GM23248 (cell line): ENCODE results near the gene CREB5. TPM values are rescaled to one million over a fixed set of nuclear protein-coding genes. Genes with fewer than 3 reads are reported as not detected.

Source experiments
- DNase-seq: peaks from one replicate; pipeline ENCODE4 v3.0.0-alpha.2; 2015
- H2AFZ ChIP-seq: fragments of 200-600 bp; sonication (generic); 2 replicates; pipeline ENCODE4 v1.6.1; 2016; ENCODE audit warnings: antibody characterized with exemption
- H3F3A ChIP-seq: fragments of 200-600 bp; sonication (generic); 2 replicates; pipeline ENCODE4 v1.6.1; 2016; ENCODE audit warnings: mild to moderate bottlenecking, antibody characterized with exemption, mixed run types; ENCODE audit not compliant: insufficient read depth
- H3K27ac ChIP-seq: fragments of 200-600 bp; sonication (generic); 2 replicates; pipeline ENCODE4 v1.5.1; 2016; ENCODE audit warnings: mild to moderate bottlenecking
- H3K27me3 ChIP-seq: fragments of 200-600 bp; sonication (generic); replicated peaks from 2 replicates; pipeline ENCODE4 v1.6.1; 2016; ENCODE audit warnings: mild to moderate bottlenecking; ENCODE audit not compliant: insufficient read depth
- H3K36me3 ChIP-seq: fragments of 200-600 bp; sonication (generic); 2 replicates; pipeline ENCODE4 v1.6.1; 2016; ENCODE audit warnings: low read depth, mild to moderate bottlenecking
- H3K4me1 ChIP-seq: fragments of 200-600 bp; sonication (generic); 2 replicates; pipeline ENCODE4 v1.6.1; 2016; ENCODE audit warnings: mild to moderate bottlenecking; ENCODE audit not compliant: insufficient read depth
- H3K4me2 ChIP-seq: fragments of 200-600 bp; sonication (generic); one replicate; pipeline ENCODE4 v1.6.1; 2016; ENCODE audit warnings: mild to moderate bottlenecking; ENCODE audit not compliant: unreplicated experiment
- H3K4me3 ChIP-seq: fragments of 200-600 bp; sonication (generic); 2 replicates; pipeline ENCODE4 v1.5.1; 2016; ENCODE audit warnings: mild to moderate bottlenecking
- H3K79me2 ChIP-seq: fragments of 200-600 bp; sonication (generic); 2 replicates; pipeline ENCODE4 v1.6.1; 2016; ENCODE audit warnings: mild to moderate bottlenecking; ENCODE audit not compliant: insufficient read depth
- H3K9ac ChIP-seq: fragments of 200-600 bp; sonication (generic); 2 replicates; pipeline ENCODE4 v1.6.1; 2016; ENCODE audit warnings: mild to moderate bottlenecking
- H3K9me2 ChIP-seq: fragments of 200-600 bp; sonication (generic); 2 replicates; pipeline ENCODE4 v1.6.1; 2016; ENCODE audit warnings: mixed run types, mild to moderate bottlenecking, moderate library complexity; ENCODE audit not compliant: insufficient read depth
- H3K9me3 ChIP-seq: fragments of 200-600 bp; sonication (generic); one replicate; pipeline ENCODE4 v1.6.1; 2017; ENCODE audit warnings: low read depth
- H4K20me1 ChIP-seq: fragments of 200-600 bp; sonication (generic); 2 replicates; pipeline ENCODE4 v1.6.0; 2016; ENCODE audit not compliant: insufficient read depth
- EZH2 ChIP-seq: fragments of 200-600 bp; sonication (generic); IDR thresholded peaks from 2 replicates; pipeline ENCODE4 v1.6.1; 2018; ENCODE audit warnings: antibody characterized with exemption, mild to moderate bottlenecking; ENCODE audit not compliant: insufficient read depth, poor library complexity, severe bottlenecking
- EZH2phosphoT487 ChIP-seq: fragments of 200-600 bp; sonication (generic); IDR thresholded peaks from 2 replicates; pipeline ENCODE4 v1.6.1; 2018; ENCODE audit warnings: antibody characterized with exemption, moderate library complexity, mild to moderate bottlenecking, low read depth; ENCODE audit not compliant: insufficient read depth
- WGBS, 2 experiments: methylation state at CpG; one replicate each; pipeline ENCODE4 v1.1.6; 2015 to 2017; ENCODE audit warnings: low lambda C conversion rate in 2 of 2, low coverage in 1 of 2; ENCODE audit errors: missing lambda C conversion rate in 2 of 2; 5-methylcytosine and 5-hydroxymethylcytosine counted together
- in situ Hi-C: fragments of 300-500 bp; cut with MboI; formaldehyde crosslinking; loops from 2 replicates; pipeline ENCODE4 v1.15.0; 2020
- polyA plus RNA-seq: library from polyadenylated mRNA; unstranded; fragments of >200 nt; fragmentation: Nextera tagmentation; extraction: Ambion mirVana; gene quantifications from 2 replicates; pipeline ENCODE4 v1.2.1, GENCODE V29; 2016
- total RNA-seq: library from RNA; depleted of rRNA; stranded (reverse); fragments of >200 nt; shearing (Covaris generic); gene quantifications from 2 replicates; pipeline ENCODE4 v1.2.3, GENCODE V29; 2014

CREB5 gene
- total and polyA plus RNA-seq, 2 experiments from 2014 or later, result 13.6 to 19.2 TPM

DNA sequence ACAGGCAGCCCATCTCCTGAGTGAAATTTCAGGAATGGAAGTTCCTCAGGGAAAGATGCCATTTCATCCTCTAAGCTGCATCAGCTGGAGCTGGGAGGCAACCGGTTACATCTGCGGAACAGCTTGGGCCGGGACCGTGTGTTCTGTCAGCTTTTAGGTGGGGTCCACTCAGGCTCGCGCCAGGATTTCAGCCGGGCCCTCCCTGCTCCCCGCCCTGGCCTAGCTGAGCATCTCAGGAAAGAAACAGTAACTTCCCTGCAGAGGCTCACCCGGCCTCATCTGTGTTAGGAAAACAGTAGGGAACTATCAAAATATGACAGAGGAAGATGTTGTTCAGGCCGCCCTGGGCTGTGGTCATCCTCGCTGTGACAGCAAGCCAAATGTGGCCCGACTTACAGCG is 435.4 kb downstream of the CREB5 start:
- H3K4me1 ChIP-seq, result peaks cover 6% of the 10 kb centered on the region
- H3K9ac ChIP-seq, result 0 out of 2 replicates have a peak overlapping the region, but pooled peaks have one; percentile 3
- H3K9me2 ChIP-seq, result no peaks in the 10 kb centered on the region; the same call in 1 of the 2 replicates
- no peak for TF ChIP-seq EZH2phosphoT487
- TF ChIP-seq EZH2, result no peak
- no peak overlapping the region for H3K27ac ChIP-seq
- H3K79me2 ChIP-seq, result no peaks in the 10 kb centered on the region
- DNase-seq, result peak; percentile 46
- H3K36me3 ChIP-seq, result no peaks in the 10 kb centered on the region
- no peaks in the 10 kb centered on the region for H3K9me3 ChIP-seq
- in situ Hi-C loops, result no loop called here
- no peaks in the 10 kb centered on the region for H4K20me1 ChIP-seq
- H3F3A ChIP-seq, result peaks cover 1% of the 10 kb centered on the region; the same call in 1 of the 2 replicates
- no peaks in the 10 kb centered on the region for H3K27me3 ChIP-seq
- 24 to 25% methylated on average over 13 of the region's 13 CpGs for WGBS, 2 experiments
- H2AFZ ChIP-seq, result peak overlapping the region; percentile 63
- no peak overlapping the region for H3K4me2 ChIP-seq
- H3K4me3 ChIP-seq, result no peak overlapping the region

DNA sequence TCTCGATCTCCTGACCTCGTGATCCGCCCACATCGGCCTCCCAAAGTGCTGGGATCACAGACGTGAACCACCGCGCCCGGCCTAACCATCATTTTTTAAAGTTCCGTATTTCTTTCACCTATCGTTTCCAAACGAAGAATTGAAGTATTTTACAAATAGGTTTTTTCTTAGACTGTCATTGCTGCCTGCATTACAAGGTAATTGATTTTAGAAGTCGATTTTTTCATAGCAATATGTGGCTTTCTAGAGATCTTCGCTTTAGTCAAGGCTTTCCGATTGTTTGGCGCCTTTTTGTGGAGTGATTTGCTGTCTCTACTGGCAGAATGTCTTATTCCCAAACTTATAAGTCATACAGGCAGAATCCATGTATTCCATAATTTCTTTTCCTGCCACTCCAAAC is 436.6 kb downstream of the CREB5 start:
- no peak overlapping the region for H2AFZ ChIP-seq

DNA sequence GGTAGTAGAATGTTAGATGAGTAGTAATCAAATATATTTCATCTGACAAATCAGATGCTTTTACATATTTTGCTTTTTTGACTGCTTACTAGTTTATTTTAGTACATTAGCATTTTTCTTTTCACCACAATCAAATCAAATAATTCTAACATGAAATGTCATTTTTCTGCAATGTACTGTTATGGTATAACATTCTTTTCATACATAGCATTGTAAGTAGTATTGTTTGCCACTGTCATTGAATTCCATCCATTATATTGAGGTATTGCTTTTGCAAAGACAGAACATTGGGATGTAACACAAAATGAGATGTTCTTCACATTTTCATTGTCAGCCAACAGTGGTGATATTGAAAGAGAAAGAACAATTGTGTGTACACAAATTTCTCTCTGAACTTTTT is 438.4 kb downstream of the CREB5 start:
- no peak for DNase-seq
- H3K27me3 ChIP-seq, result no peaks in the 10 kb centered on the region
- in situ Hi-C loops, result loop anchor here (10.0 kb wide), 1 partner anchor 456 kb away; no protein-coding TSS in a partner anchor
- no peak overlapping the region for H3K27ac ChIP-seq
- H3K9me2 ChIP-seq, result no peaks in the 10 kb centered on the region; the same call in 1 of the 2 replicates
- no peak overlapping the region for H3K4me3 ChIP-seq
- no peaks in the 10 kb centered on the region for H3K79me2 ChIP-seq
- H3K4me2 ChIP-seq, result no peak overlapping the region
- H2AFZ ChIP-seq, result no peak overlapping the region
- no peaks in the 10 kb centered on the region for H3K36me3 ChIP-seq
- H3K9me3 ChIP-seq, result no peaks in the 10 kb centered on the region
- peaks cover 20% of the 10 kb centered on the region; the same call in 1 of the 2 replicates for H3F3A ChIP-seq
- H3K9ac ChIP-seq, result no peak overlapping the region
- TF ChIP-seq EZH2phosphoT487 (no peak), EZH2 (no peak)
- H3K4me1 ChIP-seq, result peaks cover 31% of the 10 kb centered on the region
- H4K20me1 ChIP-seq, result no peaks in the 10 kb centered on the region

More for the DNA sequence above, 436.6 kb downstream of the CREB5 start:
- H3K36me3 ChIP-seq, result no peaks in the 10 kb centered on the region
- peaks cover 17% of the 10 kb centered on the region for H3K4me1 ChIP-seq
- no peak overlapping the region for H3K4me3 ChIP-seq
- no peak overlapping the region for H3K27ac ChIP-seq
- H3K79me2 ChIP-seq, result no peaks in the 10 kb centered on the region
- no peak overlapping the region for H3K9ac ChIP-seq
- no peaks in the 10 kb centered on the region for H3K27me3 ChIP-seq
- TF ChIP-seq EZH2phosphoT487 (no peak), EZH2 (no peak)
- H3F3A ChIP-seq, result peaks cover 11% of the 10 kb centered on the region; the same call in 1 of the 2 replicates
- no peak for DNase-seq
- in situ Hi-C loops, result no loop called here
- H4K20me1 ChIP-seq, result no peaks in the 10 kb centered on the region
- 95% methylated on average over 15 of the region's 15 CpGs for WGBS, 2 experiments
- no peaks in the 10 kb centered on the region; the same call in 1 of the 2 replicates for H3K9me2 ChIP-seq
- H3K9me3 ChIP-seq, result no peaks in the 10 kb centered on the region
- no peak overlapping the region for H3K4me2 ChIP-seq

DNA sequence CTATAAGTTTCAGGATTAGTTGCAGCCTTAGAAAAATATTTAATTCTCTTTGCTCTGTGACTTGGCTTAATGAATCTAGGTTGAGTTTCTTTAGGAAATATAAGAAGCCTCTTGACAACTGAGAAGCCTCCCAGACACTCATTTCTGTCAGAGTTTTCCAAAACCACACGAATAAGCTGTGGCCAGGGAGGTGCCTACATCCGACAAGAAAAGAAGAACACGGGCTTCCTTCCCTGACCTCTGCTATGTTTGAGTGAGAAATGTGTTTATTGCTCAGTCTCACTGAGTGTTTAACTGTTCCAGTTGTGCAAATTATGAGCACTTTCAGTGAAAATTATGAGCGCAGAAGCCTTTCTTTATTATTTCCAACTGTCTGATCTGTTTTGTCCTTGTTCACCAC is 440.8 kb downstream of the CREB5 start:
- peak overlapping the region; percentile 75 for H3K4me3 ChIP-seq
- peak overlapping the region; percentile 90 for H2AFZ ChIP-seq
- in situ Hi-C loops, result loop anchor here (10.0 kb wide), 1 partner anchor 458 kb away; no protein-coding TSS in a partner anchor
- no peaks in the 10 kb centered on the region; the same call in 1 of the 2 replicates for H3K9me2 ChIP-seq
- TF ChIP-seq EZH2, result no peak
- TF ChIP-seq EZH2phosphoT487, result no peak
- H3K79me2 ChIP-seq, result no peaks in the 10 kb centered on the region
- no peaks in the 10 kb centered on the region for H3K9me3 ChIP-seq
- peaks cover 47% of the 10 kb centered on the region for H3K4me1 ChIP-seq
- 12 to 13% methylated on average over 4 of the region's 4 CpGs for WGBS, 2 experiments
- no peaks in the 10 kb centered on the region for H3K36me3 ChIP-seq
- peak overlapping the region; percentile 87 for H3K4me2 ChIP-seq
- no peak overlapping the region for H3K9ac ChIP-seq
- peak; percentile 53 for DNase-seq
- no peaks in the 10 kb centered on the region for H4K20me1 ChIP-seq
- no peaks in the 10 kb centered on the region for H3K27me3 ChIP-seq
- peaks cover 42% of the 10 kb centered on the region for H3F3A ChIP-seq
- H3K27ac ChIP-seq, result no peak overlapping the region
